Measurements from ENCODE around the gene BACH2.

DNA sequence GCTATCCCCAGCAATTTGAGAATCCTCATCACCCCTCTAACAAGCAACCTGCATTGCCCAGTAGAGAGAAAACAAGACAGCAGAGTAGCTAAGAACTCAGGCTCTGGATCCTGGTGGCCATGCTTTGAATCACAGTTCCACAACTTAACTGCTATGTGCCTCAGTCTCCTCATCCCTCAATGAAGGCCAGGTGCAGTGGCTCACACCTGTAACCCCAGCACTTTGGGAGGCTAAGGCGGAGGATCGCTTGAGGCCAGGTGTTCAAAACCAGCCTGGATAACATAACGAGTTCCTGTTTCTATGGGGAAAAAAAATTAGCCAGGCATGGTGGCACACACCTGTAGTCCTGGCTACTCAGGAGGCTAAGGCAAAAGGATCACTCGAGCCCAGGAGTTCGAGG lies 23.7 kb downstream of the BACH2 start:
- no peak for TF ChIP-seq POLR2AphosphoS5 (IDR thresholded peaks at IDR 0.05)
- TF ChIP-seq, protein P1, sequence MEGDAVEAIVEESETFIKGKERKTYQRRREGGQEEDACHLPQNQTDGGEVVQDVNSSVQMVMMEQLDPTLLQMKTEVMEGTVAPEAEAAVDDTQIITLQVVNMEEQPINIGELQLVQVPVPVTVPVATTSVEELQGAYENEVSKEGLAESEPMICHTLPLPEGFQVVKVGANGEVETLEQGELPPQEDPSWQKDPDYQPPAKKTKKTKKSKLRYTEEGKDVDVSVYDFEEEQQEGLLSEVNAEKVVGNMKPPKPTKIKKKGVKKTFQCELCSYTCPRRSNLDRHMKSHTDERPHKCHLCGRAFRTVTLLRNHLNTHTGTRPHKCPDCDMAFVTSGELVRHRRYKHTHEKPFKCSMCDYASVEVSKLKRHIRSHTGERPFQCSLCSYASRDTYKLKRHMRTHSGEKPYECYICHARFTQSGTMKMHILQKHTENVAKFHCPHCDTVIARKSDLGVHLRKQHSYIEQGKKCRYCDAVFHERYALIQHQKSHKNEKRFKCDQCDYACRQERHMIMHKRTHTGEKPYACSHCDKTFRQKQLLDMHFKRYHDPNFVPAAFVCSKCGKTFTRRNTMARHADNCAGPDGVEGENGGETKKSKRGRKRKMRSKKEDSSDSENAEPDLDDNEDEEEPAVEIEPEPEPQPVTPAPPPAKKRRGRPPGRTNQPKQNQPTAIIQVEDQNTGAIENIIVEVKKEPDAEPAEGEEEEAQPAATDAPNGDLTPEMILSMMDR (IDR thresholded peaks at IDR 0.05; ENCODE audit: poor library complexity, severe bottlenecking): no peak
- TF ChIP-seq MXI1 (conservative IDR thresholded peaks at IDR 0.05; ENCODE audit: poor library complexity, severe bottlenecking): no peak
